Tibial nerve (tissue), 4 donors: Measurements from ENCODE around the gene CAMSAP1.

Experiments
- CTCF ChIP-seq, 5 experiments: fragments of 200-600 bp in 3 of 5; fragments of 450-650 bp in 2 of 5; sonication (generic) in 3 of 5; IDR thresholded peaks; one replicate each; pipeline ENCODE4 v1.5.1; 2016 to 2019; ENCODE audit warnings: antibody characterized with exemption in 5 of 5, mild to moderate bottlenecking in 3 of 5, moderate library complexity in 2 of 5
- EP300 ChIP-seq, 2 donors: sonication (generic); formaldehyde crosslinking; IDR thresholded peaks; one replicate each; pipeline ENCODE4 v1.6.1; 2017; ENCODE audit warnings: antibody characterized with exemption in 2 of 2, mild to moderate bottlenecking in 1 of 2
- POLR2A ChIP-seq, 2 donors: fragments of 450-650 bp; IDR thresholded peaks; one replicate each; pipeline ENCODE4 v1.6.1; 2017; ENCODE audit warnings: antibody characterized with exemption in 2 of 2, mild to moderate bottlenecking in 2 of 2, moderate library complexity in 2 of 2

- TF ChIP-seq CTCF (IDR thresholded peaks at IDR 0.05) (no peak), POLR2A (IDR thresholded peaks at IDR 0.05) (no peak), EP300 (IDR thresholded peaks at IDR 0.05) (no peak)
These were observed 32.5 kb downstream of the CAMSAP1 start for GRCh38 chr9:135874859-135875258.
